Islet of Langerhans (tissue), 1 donor: ENCODE data around the gene ATAD3C.
"Not testable (repeated sequence)": the region's sequence is repeated elsewhere in the genome, so short reads cannot be mapped to it uniquely, and the experiment has no call there.

Source experiments
- FAIRE-seq: peaks from one replicate; lab custom pipeline; 2011; peaks lifted over from hg19 to GRCh38; lab: Jason Lieb, UNC

Gene ATAD3C

GRCh38 chr1:1472053-1472876, 22.8 kb downstream of the ATAD3C start:
- not testable (repeated sequence) for FAIRE-seq

- FAIRE-seq, result not testable (repeated sequence)
Measured at GRCh38 chr1:1476011-1476410, 26.5 kb downstream of the ATAD3C start.

- no peak for FAIRE-seq
Measured at GRCh38 chr1:1477206-1477605, 27.7 kb downstream of the ATAD3C start.

- FAIRE-seq, result no peak
Measured at GRCh38 chr1:1479547-1480487, 30.3 kb downstream of the ATAD3C start.

GRCh38 chr1:1480488-1480867, 31.0 kb downstream of the ATAD3C start:
- not testable (repeated sequence) for FAIRE-seq

GRCh38 chr1:1481811-1482210, 32.3 kb downstream of the ATAD3C start:
- FAIRE-seq, result not testable (repeated sequence)

GRCh38 chr1:1482856-1483255, 33.4 kb downstream of the ATAD3C start:
- no peak for FAIRE-seq

GRCh38 chr1:1483714-1484113, 34.2 kb downstream of the ATAD3C start:
- FAIRE-seq, result no peak

- FAIRE-seq, result not testable (repeated sequence)
Measured at GRCh38 chr1:1484976-1485750, 35.7 kb downstream of the ATAD3C start.

- not testable (repeated sequence) for FAIRE-seq
Measured at GRCh38 chr1:1485755-1486317, 36.3 kb downstream of the ATAD3C start.

- no peak for FAIRE-seq
Measured at GRCh38 chr1:1487701-1488100, 38.2 kb downstream of the ATAD3C start.

- no peak for FAIRE-seq
Measured at GRCh38 chr1:1489231-1489630, 39.7 kb downstream of the ATAD3C start.

GRCh38 chr1:1489861-1490260, 40.4 kb downstream of the ATAD3C start:
- FAIRE-seq, result no peak

GRCh38 chr1:1490633-1491230, 41.2 kb downstream of the ATAD3C start:
- no peak for FAIRE-seq

- no peak for FAIRE-seq
Measured at GRCh38 chr1:1491601-1492000, 42.1 kb downstream of the ATAD3C start.

GRCh38 chr1:1494311-1494710, 44.8 kb downstream of the ATAD3C start:
- not testable (repeated sequence) for FAIRE-seq

GRCh38 chr1:1495461-1495975, 46.0 kb downstream of the ATAD3C start:
- FAIRE-seq, result not testable (repeated sequence)

- peak; percentile 30 for FAIRE-seq
Measured at GRCh38 chr1:1504777-1505365, 55.4 kb downstream of the ATAD3C start.

GRCh38 chr1:1505366-1505798, 55.9 kb downstream of the ATAD3C start:
- FAIRE-seq, result not testable (repeated sequence)

GRCh38 chr1:1505801-1506200, 56.3 kb downstream of the ATAD3C start:
- FAIRE-seq, result not testable (repeated sequence)

- no peak for FAIRE-seq
Measured at GRCh38 chr1:1507305-1507704, 57.8 kb downstream of the ATAD3C start.
